Kidney epithelial cell (primary cell): Measurements from ENCODE around the gene ZNF101. TPM values are rescaled to one million over a fixed set of nuclear protein-coding genes. Genes with fewer than 3 reads are reported as not detected.

Experiments
- DNase-seq: peaks from one replicate; pipeline ENCODE4 v3.0.0-alpha.2; 2010; ENCODE audit warnings: low read depth
- H3K27me3 ChIP-seq: 2 replicates; pipeline ENCODE4 v1.6.0; 2011; ENCODE audit warnings: low read length; ENCODE audit not compliant: control insufficient read depth, insufficient read depth
- H3K36me3 ChIP-seq: 2 replicates; pipeline ENCODE4 v1.5.1; 2011; ENCODE audit warnings: low read length; ENCODE audit not compliant: control insufficient read depth, insufficient read depth
- H3K4me3 ChIP-seq: 2 replicates; pipeline ENCODE4 v1.5.1; 2011; ENCODE audit warnings: low read depth, mild to moderate bottlenecking, control low read depth, low read length
- total RNA-seq: library from RNA; depleted of rRNA; stranded (reverse); fragments of >200 nt; gene quantifications from 2 replicates; pipeline ENCODE4 v1.2.3, GENCODE V29; 2015
- TF ChIP-seq, protein P1 (sequence below): IDR thresholded peaks from 2 replicates; pipeline ENCODE4 v1.5.1; 2011; ENCODE audit warnings: mild to moderate bottlenecking, moderate library complexity, low read length, control low read depth, inconsistent platforms; ENCODE audit not compliant: insufficient read depth, poor library complexity, severe bottlenecking

ZNF101 gene
- total RNA-seq, 1 donor from 2014 or later = 5.3 TPM

DNA sequence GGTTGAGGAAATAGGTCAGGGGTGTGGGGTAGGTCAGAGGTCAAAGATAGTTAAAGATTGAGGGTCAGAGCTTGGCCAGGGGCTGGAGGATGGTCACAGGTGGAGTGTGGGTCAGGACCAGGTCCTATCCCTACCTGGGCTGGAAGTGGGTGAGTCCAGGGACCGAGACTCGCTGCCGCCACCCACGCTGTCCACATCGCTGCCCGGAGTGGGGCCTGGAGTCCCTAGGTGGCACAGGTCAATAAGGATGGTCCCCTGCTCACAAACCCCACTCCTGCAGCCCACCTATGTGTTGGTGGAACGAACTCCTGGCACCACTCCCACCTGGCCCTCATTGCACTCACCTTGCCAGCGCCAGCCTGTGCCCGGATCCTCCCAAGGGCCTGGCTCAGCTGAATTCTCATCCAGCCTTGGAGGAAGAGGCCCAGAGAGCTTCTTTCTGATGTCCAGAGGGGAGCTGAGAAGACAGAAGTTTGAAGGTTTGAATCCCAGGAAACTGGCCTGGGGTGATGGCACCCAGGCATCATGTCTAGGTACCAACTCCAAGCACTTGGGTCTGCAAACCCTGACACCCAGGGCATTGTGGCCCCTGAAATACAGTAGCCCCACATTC, 32.0 kb upstream of the ZNF101 start:
- no peaks in the 10 kb centered on the region for H3K27me3 ChIP-seq
- no peaks in the 10 kb centered on the region for H3K36me3 ChIP-seq
- TF ChIP-seq, protein P1, sequence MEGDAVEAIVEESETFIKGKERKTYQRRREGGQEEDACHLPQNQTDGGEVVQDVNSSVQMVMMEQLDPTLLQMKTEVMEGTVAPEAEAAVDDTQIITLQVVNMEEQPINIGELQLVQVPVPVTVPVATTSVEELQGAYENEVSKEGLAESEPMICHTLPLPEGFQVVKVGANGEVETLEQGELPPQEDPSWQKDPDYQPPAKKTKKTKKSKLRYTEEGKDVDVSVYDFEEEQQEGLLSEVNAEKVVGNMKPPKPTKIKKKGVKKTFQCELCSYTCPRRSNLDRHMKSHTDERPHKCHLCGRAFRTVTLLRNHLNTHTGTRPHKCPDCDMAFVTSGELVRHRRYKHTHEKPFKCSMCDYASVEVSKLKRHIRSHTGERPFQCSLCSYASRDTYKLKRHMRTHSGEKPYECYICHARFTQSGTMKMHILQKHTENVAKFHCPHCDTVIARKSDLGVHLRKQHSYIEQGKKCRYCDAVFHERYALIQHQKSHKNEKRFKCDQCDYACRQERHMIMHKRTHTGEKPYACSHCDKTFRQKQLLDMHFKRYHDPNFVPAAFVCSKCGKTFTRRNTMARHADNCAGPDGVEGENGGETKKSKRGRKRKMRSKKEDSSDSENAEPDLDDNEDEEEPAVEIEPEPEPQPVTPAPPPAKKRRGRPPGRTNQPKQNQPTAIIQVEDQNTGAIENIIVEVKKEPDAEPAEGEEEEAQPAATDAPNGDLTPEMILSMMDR = no peak
- DNase-seq = no peak
- H3K4me3 ChIP-seq = no peak overlapping the region

DNA sequence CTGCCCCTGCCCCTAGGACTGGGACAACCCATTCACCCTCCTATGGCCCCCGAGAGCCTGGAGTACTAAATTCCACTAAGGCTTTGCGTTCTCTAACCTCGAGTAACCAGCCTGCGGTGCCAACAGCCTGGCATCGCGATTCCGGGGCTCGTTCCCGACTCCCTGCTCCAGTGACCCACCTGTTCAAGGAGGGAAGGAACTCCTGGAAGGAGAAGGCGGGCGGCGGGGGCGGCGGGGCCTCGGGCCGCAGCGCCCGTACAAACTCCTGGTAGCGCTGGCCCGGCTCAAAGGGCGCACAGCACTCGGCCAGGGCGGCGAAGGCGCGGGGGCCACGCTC, 31.5 kb upstream of the ZNF101 start:
- H3K36me3 ChIP-seq = no peaks in the 10 kb centered on the region
- H3K27me3 ChIP-seq = no peaks in the 10 kb centered on the region
- no peak for DNase-seq
- TF ChIP-seq, protein P1 = no peak
- H3K4me3 ChIP-seq = no peak overlapping the region

DNA sequence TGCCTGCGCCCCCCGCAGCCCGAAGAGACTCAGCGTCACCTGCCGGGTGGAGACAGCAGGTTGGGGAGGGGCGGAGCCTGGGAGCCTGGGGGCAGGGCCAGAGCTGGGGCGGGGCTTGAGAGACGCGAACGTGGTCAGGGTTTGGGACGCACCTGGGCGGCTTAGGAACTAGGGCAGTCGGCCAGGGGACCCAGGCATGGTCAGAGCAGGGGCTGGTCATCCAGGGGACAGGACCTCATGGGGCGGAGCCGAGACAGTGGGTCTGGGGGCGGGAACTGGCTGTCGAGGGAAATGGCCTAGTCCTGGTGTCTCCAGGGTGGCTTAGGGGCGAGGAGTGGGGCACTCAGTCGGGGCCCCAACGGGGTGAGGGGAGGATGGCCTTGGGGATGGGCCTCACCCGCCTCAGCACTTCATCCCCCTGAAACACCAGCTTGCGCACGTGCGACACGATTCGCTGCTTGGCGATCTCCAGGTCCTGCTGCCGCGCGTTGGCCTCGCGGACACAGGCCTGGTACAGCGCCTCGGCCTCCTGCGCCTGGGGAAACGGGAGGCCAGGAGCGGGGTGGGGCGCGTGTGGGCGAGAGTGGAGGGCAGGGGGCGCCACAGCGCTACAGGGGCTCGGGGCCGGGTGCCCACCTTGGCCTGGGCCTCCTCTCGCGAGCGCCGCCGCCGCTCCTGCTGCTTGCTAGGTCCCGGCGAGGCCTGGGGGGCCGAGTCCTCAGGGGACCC, 31.0 kb upstream of the ZNF101 start:
- no peaks in the 10 kb centered on the region for H3K27me3 ChIP-seq
- no peak overlapping the region for H3K4me3 ChIP-seq
- no peak for DNase-seq
- no peaks in the 10 kb centered on the region for H3K36me3 ChIP-seq
- TF ChIP-seq, protein P1 = no peak

DNA sequence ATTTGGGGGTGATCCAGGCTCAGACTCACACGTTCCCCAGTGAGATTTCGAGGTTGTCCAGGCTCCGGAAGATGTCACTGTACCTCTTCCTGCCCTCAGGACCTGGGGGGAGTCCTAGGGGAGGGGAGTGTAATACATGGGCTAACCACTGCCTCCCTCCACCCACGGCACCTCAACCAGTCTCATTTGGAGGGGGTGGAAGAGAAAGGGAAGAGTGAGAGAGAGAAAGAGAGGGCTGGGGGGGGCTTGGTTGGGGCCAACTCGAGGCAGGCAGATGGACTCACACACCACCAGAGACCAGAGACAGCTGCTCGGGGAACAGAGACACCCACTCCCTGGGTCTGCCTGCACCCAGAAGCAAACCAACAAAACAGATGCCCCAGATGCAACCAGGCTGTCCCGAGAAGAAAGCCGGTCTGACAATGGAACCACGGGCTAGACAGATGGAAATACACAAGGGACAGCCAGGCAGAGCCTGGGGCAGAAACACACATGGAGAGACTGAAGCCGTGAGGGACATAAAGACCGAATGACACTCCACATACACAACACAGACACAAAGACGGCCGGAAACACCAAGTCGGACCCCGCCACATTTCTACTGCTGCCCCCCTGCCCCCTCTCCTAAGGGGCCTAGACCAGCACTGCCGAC, 26.0 kb upstream of the ZNF101 start:
- peak overlapping the region; percentile 59 for H3K4me3 ChIP-seq
- H3K27me3 ChIP-seq = no peaks in the 10 kb centered on the region
- no peak for DNase-seq
- TF ChIP-seq, protein P1 = no peak
- peaks cover 2% of the 10 kb centered on the region for H3K36me3 ChIP-seq

DNA sequence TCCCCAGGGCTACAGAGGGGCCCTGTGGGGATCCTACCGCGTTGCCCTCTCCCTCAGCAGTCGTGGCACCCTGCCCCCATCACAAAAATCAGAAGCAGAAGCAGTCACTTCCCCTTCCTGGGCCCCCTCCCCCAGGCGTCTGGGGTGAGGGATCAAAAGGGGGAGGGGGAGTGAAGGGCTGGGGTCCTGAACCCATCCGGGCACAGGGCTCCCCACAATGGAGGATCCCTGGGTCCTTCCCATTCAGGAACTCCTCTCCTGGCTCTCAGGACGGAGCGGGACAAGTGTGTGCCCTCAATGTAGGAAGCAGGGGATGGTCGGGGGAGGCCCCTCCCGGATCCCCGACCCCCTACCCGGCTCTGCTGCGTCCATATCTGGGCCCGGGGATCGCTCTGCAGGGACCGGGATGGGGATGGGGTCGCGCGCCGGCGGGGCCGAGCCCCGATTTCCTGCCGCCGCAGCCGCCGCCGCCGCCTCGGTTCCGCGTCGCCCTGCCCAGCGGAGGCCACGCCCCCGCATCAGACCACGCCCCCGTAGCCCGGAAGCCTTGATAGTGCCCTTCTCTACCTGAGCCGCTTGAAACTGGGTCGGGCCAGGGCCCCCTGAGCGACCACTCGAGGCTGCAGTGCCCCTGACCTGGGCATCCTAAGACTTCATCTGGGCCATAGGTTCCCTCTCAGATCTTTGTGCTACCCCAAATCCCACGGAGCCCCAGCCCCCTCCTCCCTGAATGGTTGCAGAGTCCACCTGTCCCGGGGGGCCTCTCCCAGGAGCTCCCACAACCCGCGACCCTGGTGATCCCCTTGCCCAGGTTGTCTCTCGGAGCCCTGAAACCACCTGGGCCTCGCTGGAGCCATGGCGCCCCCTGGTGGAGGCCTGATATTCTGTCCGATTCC, 25.2 kb upstream of the ZNF101 start, which contains the start of gene GMIP:
TSS of gene GMIP (minus strand) at position 500 of the 896 bp plus-strand sequence. CDS start at position 372, 128 bp downstream.
- TF ChIP-seq, protein P1 = peak; percentile 83
- no peak for DNase-seq
- H3K4me3 ChIP-seq = peak within 1 kb of the TSS; percentile 59
- peaks cover 2% of the 10 kb centered on the region for H3K36me3 ChIP-seq
- no peaks in the 10 kb centered on the region for H3K27me3 ChIP-seq
